HG03442 (cell line): Measurements from ENCODE around the gene PLIN5.

ENCODE experiments used
- ATAC-seq: cut with Tn5 transposase; IDR thresholded peaks from one replicate; pipeline ENCODE4 v1.9.1; 2021; ENCODE audit warnings: mild to moderate bottlenecking, moderate library complexity; ENCODE audit not compliant: unreplicated experiment

Gene PLIN5

GRCh38 chr19:4492337-4493103 is 42.5 kb downstream of the PLIN5 start:
- ATAC-seq: no peak

GRCh38 chr19:4491446-4491845 is 43.6 kb downstream of the PLIN5 start:
- ATAC-seq: no peak

- ATAC-seq: no peak
Measured at GRCh38 chr19:4488496-4488895, 46.5 kb downstream of the PLIN5 start.

GRCh38 chr19:4487572-4487971 is 47.5 kb downstream of the PLIN5 start:
- ATAC-seq: no peak

- ATAC-seq: no peak
Measured at GRCh38 chr19:4483385-4483784, 51.6 kb downstream of the PLIN5 start.

GRCh38 chr19:4482721-4483364 is 52.2 kb downstream of the PLIN5 start:
- no peak for ATAC-seq

GRCh38 chr19:4477034-4477801 is 57.8 kb downstream of the PLIN5 start:
- no peak for ATAC-seq

- no peak for ATAC-seq
Measured at GRCh38 chr19:4474514-4475022, 60.5 kb downstream of the PLIN5 start.

- no peak for ATAC-seq
Measured at GRCh38 chr19:4473763-4474513, 61.1 kb downstream of the PLIN5 start.

- ATAC-seq: no peak
Measured at GRCh38 chr19:4473011-4473762, 61.8 kb downstream of the PLIN5 start.
